ENCODE measurements around the gene HSD11B2. TPM values are rescaled to one million over a fixed set of nuclear protein-coding genes. Genes with fewer than 3 reads are reported as not detected.

Gene HSD11B2
- 2.4 TPM for total RNA-seq

DNA sequence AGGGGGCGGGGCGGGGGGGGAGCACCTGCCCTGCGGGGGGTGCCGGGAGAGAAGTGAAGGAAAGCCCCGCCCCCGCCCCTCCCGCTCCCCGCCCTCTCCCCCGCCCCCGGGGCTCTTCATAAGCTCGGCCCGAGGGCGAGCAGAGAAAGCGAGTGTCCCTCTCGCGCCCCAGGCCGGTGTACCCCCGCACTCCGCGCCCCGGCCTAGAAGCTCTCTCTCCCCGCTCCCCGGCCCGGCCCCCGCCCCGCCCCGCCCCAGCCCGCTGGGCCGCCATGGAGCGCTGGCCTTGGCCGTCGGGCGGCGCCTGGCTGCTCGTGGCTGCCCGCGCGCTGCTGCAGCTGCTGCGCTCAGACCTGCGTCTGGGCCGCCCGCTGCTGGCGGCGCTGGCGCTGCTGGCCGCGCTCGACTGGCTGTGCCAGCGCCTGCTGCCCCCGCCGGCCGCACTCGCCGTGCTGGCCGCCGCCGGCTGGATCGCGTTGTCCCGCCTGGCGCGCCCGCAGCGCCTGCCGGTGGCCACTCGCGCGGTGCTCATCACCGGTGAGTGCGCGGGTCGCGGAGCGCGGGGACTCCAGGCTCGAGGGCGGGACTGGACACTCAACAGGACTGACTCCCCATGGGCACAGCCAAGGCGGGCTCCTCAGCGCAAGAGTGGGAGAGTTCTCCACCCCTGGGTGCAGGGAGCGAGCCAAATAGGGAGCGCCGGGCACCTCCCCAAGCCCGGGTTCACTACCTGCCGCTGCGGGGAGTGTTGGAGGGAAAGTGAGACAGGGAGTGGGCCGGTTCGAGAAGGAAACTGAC lies at the start of gene HSD11B2:
HSD11B2 (plus strand) TSS at position 145 of the 798 bp plus-strand sequence; CDS start at position 273, 128 bp downstream.
- TF ChIP-seq, protein P1, sequence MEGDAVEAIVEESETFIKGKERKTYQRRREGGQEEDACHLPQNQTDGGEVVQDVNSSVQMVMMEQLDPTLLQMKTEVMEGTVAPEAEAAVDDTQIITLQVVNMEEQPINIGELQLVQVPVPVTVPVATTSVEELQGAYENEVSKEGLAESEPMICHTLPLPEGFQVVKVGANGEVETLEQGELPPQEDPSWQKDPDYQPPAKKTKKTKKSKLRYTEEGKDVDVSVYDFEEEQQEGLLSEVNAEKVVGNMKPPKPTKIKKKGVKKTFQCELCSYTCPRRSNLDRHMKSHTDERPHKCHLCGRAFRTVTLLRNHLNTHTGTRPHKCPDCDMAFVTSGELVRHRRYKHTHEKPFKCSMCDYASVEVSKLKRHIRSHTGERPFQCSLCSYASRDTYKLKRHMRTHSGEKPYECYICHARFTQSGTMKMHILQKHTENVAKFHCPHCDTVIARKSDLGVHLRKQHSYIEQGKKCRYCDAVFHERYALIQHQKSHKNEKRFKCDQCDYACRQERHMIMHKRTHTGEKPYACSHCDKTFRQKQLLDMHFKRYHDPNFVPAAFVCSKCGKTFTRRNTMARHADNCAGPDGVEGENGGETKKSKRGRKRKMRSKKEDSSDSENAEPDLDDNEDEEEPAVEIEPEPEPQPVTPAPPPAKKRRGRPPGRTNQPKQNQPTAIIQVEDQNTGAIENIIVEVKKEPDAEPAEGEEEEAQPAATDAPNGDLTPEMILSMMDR (IDR thresholded peaks at IDR 0.05): no peak
- H3K4me3 ChIP-seq: peak within 1 kb of the TSS; percentile 57 to 68
- no peaks in the 10 kb centered on the region for H3K36me3 ChIP-seq
- peak within 1 kb of the TSS in 1 of 2 donors; percentile 55 for H3K27ac ChIP-seq
- intact Hi-C loops (cut with DNase I): no loop called here
- H3K9me3 ChIP-seq: no peaks in the 10 kb centered on the region
- H3K4me1 ChIP-seq: peaks cover 11 to 12% of the 10 kb centered on the region in 2 donors
- H3K27me3 ChIP-seq: peaks cover 3% of the 10 kb centered on the region
- DNase-seq (ENCODE audit: low spot score in 2 of 2): no peak

DNA sequence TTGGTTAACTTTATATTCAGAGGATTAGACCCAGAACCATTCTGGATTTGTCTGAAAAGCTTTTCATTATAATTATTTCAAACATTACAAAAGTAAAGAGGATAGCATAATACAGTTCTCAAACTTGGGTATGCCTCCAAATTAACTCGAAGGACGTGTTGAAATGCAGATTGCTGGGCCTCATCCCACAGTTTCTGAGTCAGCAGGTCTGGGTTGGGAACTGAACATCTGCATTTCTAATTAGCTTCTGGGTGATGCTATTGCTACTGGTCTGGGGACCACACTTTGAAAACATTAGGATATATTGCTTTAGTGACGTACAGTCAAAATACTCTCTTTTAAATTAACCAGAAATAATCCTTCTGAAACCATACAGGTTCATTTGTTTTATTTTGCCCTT lies 47.6 kb upstream of the HSD11B2 start:
- Histone ChIP-seq H3K27me3 (no peaks in the 10 kb centered on the region), H3K27ac (no peak overlapping the region), H3K4me1 (no peaks in the 10 kb centered on the region), H3K36me3 (no peaks in the 10 kb centered on the region), H3K9me3 (no peaks in the 10 kb centered on the region), H3K4me3 (no peak overlapping the region)
- no peak for DNase-seq (ENCODE audit: low spot score in 2 of 2)
- TF ChIP-seq, protein P1 (IDR thresholded peaks at IDR 0.05): no peak
- intact Hi-C loops (cut with DNase I): no loop called here

DNA sequence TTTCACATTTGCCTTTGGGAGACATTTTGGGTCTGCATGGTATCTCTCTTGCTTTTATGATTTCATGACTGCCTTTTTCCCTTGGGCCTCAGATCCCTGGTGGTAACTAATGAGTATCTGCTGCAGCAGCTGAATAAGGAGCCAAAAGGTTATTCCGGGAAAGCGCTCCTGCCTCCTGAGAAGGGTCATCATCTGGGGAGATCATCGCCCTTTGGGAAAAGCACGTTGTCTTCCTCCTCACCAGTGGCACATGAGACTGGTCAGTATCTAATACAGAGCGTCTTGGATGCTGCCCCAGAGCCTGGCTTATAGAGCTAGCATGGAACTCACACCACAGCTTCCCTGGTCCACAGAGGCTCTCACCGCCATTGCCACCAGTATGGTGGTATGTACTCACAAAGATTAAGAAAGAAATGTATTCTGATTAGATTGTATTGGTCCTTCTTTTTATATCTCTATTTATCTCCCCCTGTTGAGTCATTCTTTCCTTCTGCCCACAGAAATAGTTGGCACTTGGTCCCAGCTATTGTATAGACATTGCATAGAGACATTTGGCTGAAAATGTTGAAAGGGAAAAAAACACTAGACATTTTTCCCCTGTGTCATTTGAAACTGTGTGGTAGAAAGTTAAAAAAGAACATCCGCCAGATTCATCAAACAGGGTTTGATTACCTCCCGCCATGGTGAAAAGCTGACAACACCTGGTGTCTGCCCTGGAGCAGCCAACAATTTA lies 46.0 kb upstream of the HSD11B2 start:
- DNase-seq (ENCODE audit: low spot score in 2 of 2): peak in 1 of 2 donors; percentile 42
- Histone ChIP-seq H3K4me1 (no peaks in the 10 kb centered on the region), H3K36me3 (no peaks in the 10 kb centered on the region), H3K27me3 (no peaks in the 10 kb centered on the region), H3K27ac (no peak overlapping the region), H3K9me3 (no peaks in the 10 kb centered on the region), H3K4me3 (no peak overlapping the region)
- intact Hi-C loops (cut with DNase I): no loop called here
- TF ChIP-seq, protein P1 (IDR thresholded peaks at IDR 0.05): no peak

DNA sequence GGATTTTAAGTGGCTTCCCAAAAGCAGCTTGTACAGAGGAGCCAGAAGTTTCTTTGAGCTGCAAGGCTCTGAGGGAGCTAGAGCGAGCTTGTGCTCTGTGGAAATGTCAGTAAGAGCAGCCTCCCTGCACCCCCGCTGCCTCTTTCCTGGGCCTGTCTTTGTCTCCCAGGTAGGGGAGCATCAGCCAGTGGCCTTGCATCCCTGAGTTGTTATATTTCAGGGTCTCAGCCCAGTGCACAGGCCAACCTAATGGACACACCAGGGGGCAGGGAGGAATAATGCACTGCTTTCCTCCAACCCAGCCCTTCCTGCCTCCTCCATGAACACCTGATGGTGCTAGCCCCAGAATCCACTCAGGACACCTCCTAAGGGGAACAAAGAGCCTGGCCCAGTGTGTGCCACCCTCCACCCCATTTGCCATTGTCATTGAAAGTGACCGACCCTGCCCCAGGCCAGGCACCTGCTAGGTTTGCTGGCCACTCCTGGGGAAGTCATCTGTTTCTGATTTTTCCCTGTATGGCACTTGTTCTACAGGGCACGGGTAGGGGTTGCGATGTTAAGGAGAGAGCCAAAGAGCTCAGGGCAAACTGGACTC lies 44.0 kb upstream of the HSD11B2 start:
- intact Hi-C loops (cut with DNase I): no loop called here
- H3K4me1 ChIP-seq: no peaks in the 10 kb centered on the region
- H3K36me3 ChIP-seq: no peaks in the 10 kb centered on the region
- peak in 1 of 2 donors; percentile 41 for DNase-seq (ENCODE audit: low spot score in 2 of 2)
- H3K27me3 ChIP-seq: no peaks in the 10 kb centered on the region
- no peak overlapping the region for H3K4me3 ChIP-seq
- no peak overlapping the region for H3K27ac ChIP-seq
- TF ChIP-seq, protein P1 (IDR thresholded peaks at IDR 0.05): no peak
- H3K9me3 ChIP-seq: no peaks in the 10 kb centered on the region

DNA sequence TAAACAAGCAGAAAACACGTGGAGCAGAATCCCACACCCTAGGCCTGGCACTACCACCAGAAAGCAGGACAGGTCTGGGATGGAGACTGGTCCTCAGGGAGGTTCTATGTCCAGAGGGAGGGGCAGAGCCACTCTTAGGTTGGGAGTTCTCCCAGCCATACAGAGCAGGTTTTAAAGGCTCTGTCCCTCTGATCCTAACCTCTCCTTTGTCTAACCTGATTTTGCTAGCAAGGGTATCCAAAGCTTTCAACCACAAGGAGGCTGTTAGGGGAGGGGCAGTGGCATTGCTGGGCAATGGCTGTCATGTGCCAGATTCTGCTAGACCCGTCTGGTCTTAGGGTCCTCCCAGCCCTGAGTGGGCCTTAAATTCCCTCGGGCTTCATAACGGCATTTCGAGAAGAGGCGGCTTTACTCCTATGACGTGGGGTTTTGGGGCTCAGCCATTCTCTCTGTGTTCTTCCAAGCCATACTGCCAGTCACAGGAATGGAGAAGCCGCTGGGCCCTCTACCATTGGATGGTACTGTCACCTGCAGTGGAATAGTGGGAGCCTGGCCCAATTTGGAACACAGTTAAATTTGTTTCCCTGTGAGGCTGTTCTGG lies 43.3 kb upstream of the HSD11B2 start:
- intact Hi-C loops (cut with DNase I): no loop called here
- no peak for DNase-seq (ENCODE audit: low spot score in 2 of 2)
- no peak overlapping the region for H3K27ac ChIP-seq
- no peaks in the 10 kb centered on the region for H3K9me3 ChIP-seq
- H3K36me3 ChIP-seq: no peaks in the 10 kb centered on the region
- TF ChIP-seq, protein P1 (IDR thresholded peaks at IDR 0.05): no peak
- H3K4me3 ChIP-seq: no peak overlapping the region
- H3K27me3 ChIP-seq: no peaks in the 10 kb centered on the region
- no peaks in the 10 kb centered on the region for H3K4me1 ChIP-seq

Data from ascending aorta (tissue), 2 donors.